Liver (tissue), 9 donors: ENCODE results near the gene EDC4. TPM values are rescaled to one million over a fixed set of nuclear protein-coding genes. Genes with fewer than 3 reads are reported as not detected.

Source experiments
- DNase-seq: peaks from one replicate; pipeline ENCODE4 v3.0.0-alpha.2; 2017; ENCODE audit warnings: low spot score
- H3K27ac ChIP-seq, 2 donors: one replicate each; pipeline ENCODE4 v1.7.0; 2013; ENCODE audit warnings: inconsistent platforms in 2 of 2, low read length in 2 of 2, control low read depth in 1 of 2, low read depth in 1 of 2, mild to moderate bottlenecking in 1 of 2
- H3K27me3 ChIP-seq, 4 donors: one replicate each; pipeline versions ENCODE4 v1.6.1 to v1.7.0; 2013; ENCODE audit warnings: low read length in 3 of 4, inconsistent platforms in 1 of 4, mild to moderate bottlenecking in 1 of 4, moderate library complexity in 1 of 4; ENCODE audit not compliant: control insufficient read depth in 4 of 4, insufficient read depth in 4 of 4
- H3K36me3 ChIP-seq, 4 donors: one replicate each; pipeline versions ENCODE4 v1.6.1 to v1.7.0; 2013; ENCODE audit warnings: low read length in 3 of 4, mild to moderate bottlenecking in 3 of 4, low read depth in 1 of 4, moderate library complexity in 1 of 4; ENCODE audit not compliant: control insufficient read depth in 4 of 4, insufficient read depth in 3 of 4
- H3K4me1 ChIP-seq, 4 donors: one replicate each; pipeline versions ENCODE4 v1.6.1 to v1.7.0; 2013; ENCODE audit warnings: low read length in 3 of 4, mild to moderate bottlenecking in 3 of 4, moderate library complexity in 1 of 4; ENCODE audit not compliant: control insufficient read depth in 4 of 4, insufficient read depth in 4 of 4
- H3K4me3 ChIP-seq, 3 donors: one replicate each; pipeline versions ENCODE4 v1.6.1 to v1.7.0; 2013; ENCODE audit warnings: low read length in 3 of 3, control low read depth in 1 of 3, low read depth in 1 of 3, mild to moderate bottlenecking in 1 of 3
- H3K9ac ChIP-seq, 2 donors: one replicate each; pipeline ENCODE4 v1.7.0; 2013; ENCODE audit warnings: low read length in 2 of 2, mild to moderate bottlenecking in 2 of 2, moderate library complexity in 2 of 2, control low read depth in 1 of 2, low read depth in 1 of 2
- H3K9me3 ChIP-seq, 4 donors: one replicate each; pipeline versions ENCODE4 v1.6.1 to v1.7.0; 2013; ENCODE audit warnings: low read length in 3 of 4; ENCODE audit not compliant: control insufficient read depth in 4 of 4
- CTCF ChIP-seq: fragments of 150-350 bp; IDR thresholded peaks from 2 replicates; pipeline ENCODE4 v1.5.1; 2017; ENCODE audit warnings: improper control_type of control experiment, low read depth, low read length; ENCODE audit not compliant: missing input control
- EGR1 ChIP-seq, 2 donors: IDR thresholded peaks; 2 replicates each; pipeline ENCODE4 v1.6.1; 2016 to 2018; ENCODE audit warnings: antibody characterized with exemption in 2 of 2, low read depth in 2 of 2
- FOXA1 ChIP-seq: IDR thresholded peaks from 2 replicates; pipeline ENCODE4 v1.6.1; 2016; ENCODE audit warnings: antibody characterized with exemption
- FOXA2 ChIP-seq: IDR thresholded peaks from 2 replicates; pipeline ENCODE4 v1.6.1; 2016; ENCODE audit warnings: antibody characterized with exemption
- GABPA ChIP-seq, 2 donors: IDR thresholded peaks in 1 of 2; conservative IDR thresholded peaks in 1 of 2; 2 replicates each; pipeline ENCODE4 v1.6.1; 2016; ENCODE audit warnings: antibody characterized with exemption in 2 of 2, mild to moderate bottlenecking in 1 of 2, moderate library complexity in 1 of 2
- HNF4A ChIP-seq, 2 donors: conservative IDR thresholded peaks; 2 replicates each; pipeline ENCODE4 v1.6.1; 2016; ENCODE audit warnings: antibody characterized with exemption in 2 of 2, mild to moderate bottlenecking in 2 of 2
- HNF4G ChIP-seq: IDR thresholded peaks from 2 replicates; pipeline ENCODE4 v1.6.1; 2016; ENCODE audit warnings: antibody characterized with exemption
- JUND ChIP-seq, 2 donors: IDR thresholded peaks; 2 replicates each; pipeline ENCODE4 v1.6.1; 2016; ENCODE audit warnings: antibody characterized with exemption in 2 of 2
- NR2F2 ChIP-seq: IDR thresholded peaks from 2 replicates; pipeline ENCODE4 v1.6.1; 2016; ENCODE audit warnings: antibody characterized with exemption
- RAD21 ChIP-seq, 2 donors: IDR thresholded peaks; 2 replicates each; pipeline ENCODE4 v1.6.1; 2016; ENCODE audit warnings: antibody characterized with exemption in 2 of 2, mild to moderate bottlenecking in 2 of 2
- REST ChIP-seq: IDR thresholded peaks from 2 replicates; pipeline ENCODE4 v1.6.1; 2016; ENCODE audit warnings: antibody characterized with exemption, mild to moderate bottlenecking
- RXRA ChIP-seq, 2 donors: IDR thresholded peaks; 2 replicates each; pipeline ENCODE4 v1.6.1; 2017 to 2018; ENCODE audit warnings: antibody characterized with exemption in 2 of 2, mild to moderate bottlenecking in 1 of 2
- SP1 ChIP-seq: IDR thresholded peaks from 2 replicates; pipeline ENCODE4 v1.6.1; 2018; ENCODE audit warnings: antibody characterized with exemption, mild to moderate bottlenecking
- TAF1 ChIP-seq: conservative IDR thresholded peaks from 2 replicates; pipeline ENCODE4 v1.6.1; 2016; ENCODE audit warnings: antibody characterized with exemption, mild to moderate bottlenecking
- YY1 ChIP-seq: IDR thresholded peaks from 2 replicates; pipeline ENCODE4 v1.6.1; 2016; ENCODE audit warnings: antibody characterized with exemption, mild to moderate bottlenecking
- WGBS: extraction: QIAGEN DNeasy Blood & Tissue Kit; methylation state at CpG from one replicate; pipeline ENCODE4 v1.1.7; 2013; 5-methylcytosine and 5-hydroxymethylcytosine counted together
- polyA plus RNA-seq, 2 donors: library from polyadenylated mRNA; stranded (reverse) in 1 of 2; unstranded in 1 of 2; fragments of 200-250 nt in 1 of 2; fragments of >200 nt in 1 of 2; fragmentation: Nextera tagmentation in 1 of 2; extraction: Ambion mirVana in 1 of 2; gene quantifications; one replicate each; pipeline versions ENCODE4 v1.2.1 to v1.2.3, GENCODE V29; 2013 to 2015
- total RNA-seq, 2 donors: library from RNA; depleted of rRNA; stranded (reverse); fragments of >200 nt; gene quantifications; one replicate each; pipeline ENCODE4 v1.2.3, GENCODE V29; 2014
- TF ChIP-seq, protein P1 (sequence below): IDR thresholded peaks from 2 replicates; pipeline ENCODE4 v1.6.1; 2016; ENCODE audit warnings: antibody characterized with exemption
- TF ChIP-seq, protein P2 (sequence below): IDR thresholded peaks from 2 replicates; pipeline ENCODE4 v1.6.1; 2016; ENCODE audit warnings: antibody characterized with exemption
- TF ChIP-seq, protein P3 (sequence below): IDR thresholded peaks from 2 replicates; pipeline ENCODE4 v1.6.1; 2016; ENCODE audit warnings: antibody characterized with exemption
- donor health status: healthy.
- donor health status: healthy.
- donor health status: healthy.
- donor health status: healthy.
- donor health status: healthy.

The EDC4 gene
- total and polyA plus RNA-seq, 4 donors = 17.7 to 26.8 (median 21.6) TPM

DNA sequence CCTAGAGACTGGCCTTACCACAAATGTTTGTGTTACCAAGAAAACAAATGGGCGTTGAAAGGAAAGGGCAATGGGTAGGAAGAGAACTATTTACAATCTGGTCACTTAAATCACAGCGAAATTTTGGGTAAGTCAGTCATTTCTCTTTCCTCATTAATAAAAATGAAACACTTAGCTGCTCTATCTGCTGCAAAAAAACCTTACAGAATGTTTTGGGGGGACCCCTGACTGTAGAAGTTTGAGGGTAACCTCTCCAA, 26.9 kb upstream of the EDC4 start:
- WGBS = 12% methylated on average over 2 of the region's 2 CpGs
- no peak for DNase-seq
- Histone ChIP-seq H3K36me3 (no peaks in the 10 kb centered on the region), H3K9ac (peak overlapping the region; percentile 80 to 81), H3K27me3 (no peaks in the 10 kb centered on the region), H3K4me3 (peak overlapping the region; percentile 60 to 84 (median 80)), H3K9me3 (no peaks in the 10 kb centered on the region), H3K4me1 (peaks cover 14 to 54% (median 42%) of the 10 kb centered on the region in 4 donors), H3K27ac (peak overlapping the region; percentile 89 to 97)
- TF ChIP-seq GABPA (IDR thresholded peaks at IDR 0.05 in 1 of 2, conservative IDR thresholded peaks at IDR 0.05 in 1 of 2) (no peak), RAD21 (IDR thresholded peaks at IDR 0.05) (no peak), SP1 (no peak), EGR1 (IDR thresholded peaks at IDR 0.05; ENCODE audit: low read depth in 2 of 2) (no peak), TAF1 (no peak), CTCF (no peak), JUND (IDR thresholded peaks at IDR 0.05) (no peak), REST (no peak), HNF4A (conservative IDR thresholded peaks at IDR 0.05) (no peak), RXRA (IDR thresholded peaks at IDR 0.05) (no peak), HNF4G (no peak), FOXA1 (no peak), YY1 (no peak), FOXA2 (no peak), NR2F2 (no peak)
- TF ChIP-seq, protein P1, sequence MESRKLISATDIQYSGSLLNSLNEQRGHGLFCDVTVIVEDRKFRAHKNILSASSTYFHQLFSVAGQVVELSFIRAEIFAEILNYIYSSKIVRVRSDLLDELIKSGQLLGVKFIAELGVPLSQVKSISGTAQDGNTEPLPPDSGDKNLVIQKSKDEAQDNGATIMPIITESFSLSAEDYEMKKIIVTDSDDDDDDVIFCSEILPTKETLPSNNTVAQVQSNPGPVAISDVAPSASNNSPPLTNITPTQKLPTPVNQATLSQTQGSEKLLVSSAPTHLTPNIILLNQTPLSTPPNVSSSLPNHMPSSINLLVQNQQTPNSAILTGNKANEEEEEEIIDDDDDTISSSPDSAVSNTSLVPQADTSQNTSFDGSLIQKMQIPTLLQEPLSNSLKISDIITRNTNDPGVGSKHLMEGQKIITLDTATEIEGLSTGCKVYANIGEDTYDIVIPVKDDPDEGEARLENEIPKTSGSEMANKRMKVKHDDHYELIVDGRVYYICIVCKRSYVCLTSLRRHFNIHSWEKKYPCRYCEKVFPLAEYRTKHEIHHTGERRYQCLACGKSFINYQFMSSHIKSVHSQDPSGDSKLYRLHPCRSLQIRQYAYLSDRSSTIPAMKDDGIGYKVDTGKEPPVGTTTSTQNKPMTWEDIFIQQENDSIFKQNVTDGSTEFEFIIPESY = no peak
- TF ChIP-seq, protein P2, sequence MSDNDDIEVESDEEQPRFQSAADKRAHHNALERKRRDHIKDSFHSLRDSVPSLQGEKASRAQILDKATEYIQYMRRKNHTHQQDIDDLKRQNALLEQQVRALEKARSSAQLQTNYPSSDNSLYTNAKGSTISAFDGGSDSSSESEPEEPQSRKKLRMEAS = no peak
- TF ChIP-seq, protein P3, sequence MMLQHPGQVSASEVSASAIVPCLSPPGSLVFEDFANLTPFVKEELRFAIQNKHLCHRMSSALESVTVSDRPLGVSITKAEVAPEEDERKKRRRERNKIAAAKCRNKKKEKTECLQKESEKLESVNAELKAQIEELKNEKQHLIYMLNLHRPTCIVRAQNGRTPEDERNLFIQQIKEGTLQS = no peak
